Tibial nerve (tissue), 3 donors: Measurements from ENCODE around the gene SPRYD3.

Source experiments
- POLR2A ChIP-seq, 2 donors: fragments of 450-650 bp; IDR thresholded peaks; one replicate each; pipeline ENCODE4 v1.6.1; 2017; ENCODE audit warnings: antibody characterized with exemption in 2 of 2, mild to moderate bottlenecking in 2 of 2, moderate library complexity in 2 of 2
- TF ChIP-seq, protein P1 (sequence below), 5 experiments: fragments of 200-600 bp in 3 of 5; fragments of 450-650 bp in 2 of 5; sonication (generic) in 3 of 5; IDR thresholded peaks; one replicate each; pipeline ENCODE4 v1.5.1; 2016 to 2019; ENCODE audit warnings: antibody characterized with exemption in 5 of 5, mild to moderate bottlenecking in 3 of 5, moderate library complexity in 2 of 5

DNA sequence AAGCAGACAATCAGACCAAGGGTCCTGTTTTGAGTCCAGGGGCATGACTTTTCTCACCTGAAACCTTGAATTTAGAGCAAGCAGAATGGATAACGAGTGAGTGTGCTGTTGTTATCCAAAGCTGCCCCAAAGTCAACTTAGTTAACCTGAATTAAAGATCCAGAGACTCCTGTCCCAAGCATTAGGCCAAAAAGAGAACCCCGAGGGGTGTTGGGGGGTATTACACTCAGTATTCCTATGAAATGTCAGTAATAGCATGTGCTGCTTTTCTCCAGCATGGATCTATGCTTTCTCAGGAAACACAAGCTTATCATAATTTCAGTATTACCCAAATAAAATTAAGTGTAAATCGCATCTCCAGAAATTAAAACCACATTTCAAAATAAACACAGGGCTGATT is 53.9 kb downstream of the SPRYD3 start:
- TF ChIP-seq, protein P1, sequence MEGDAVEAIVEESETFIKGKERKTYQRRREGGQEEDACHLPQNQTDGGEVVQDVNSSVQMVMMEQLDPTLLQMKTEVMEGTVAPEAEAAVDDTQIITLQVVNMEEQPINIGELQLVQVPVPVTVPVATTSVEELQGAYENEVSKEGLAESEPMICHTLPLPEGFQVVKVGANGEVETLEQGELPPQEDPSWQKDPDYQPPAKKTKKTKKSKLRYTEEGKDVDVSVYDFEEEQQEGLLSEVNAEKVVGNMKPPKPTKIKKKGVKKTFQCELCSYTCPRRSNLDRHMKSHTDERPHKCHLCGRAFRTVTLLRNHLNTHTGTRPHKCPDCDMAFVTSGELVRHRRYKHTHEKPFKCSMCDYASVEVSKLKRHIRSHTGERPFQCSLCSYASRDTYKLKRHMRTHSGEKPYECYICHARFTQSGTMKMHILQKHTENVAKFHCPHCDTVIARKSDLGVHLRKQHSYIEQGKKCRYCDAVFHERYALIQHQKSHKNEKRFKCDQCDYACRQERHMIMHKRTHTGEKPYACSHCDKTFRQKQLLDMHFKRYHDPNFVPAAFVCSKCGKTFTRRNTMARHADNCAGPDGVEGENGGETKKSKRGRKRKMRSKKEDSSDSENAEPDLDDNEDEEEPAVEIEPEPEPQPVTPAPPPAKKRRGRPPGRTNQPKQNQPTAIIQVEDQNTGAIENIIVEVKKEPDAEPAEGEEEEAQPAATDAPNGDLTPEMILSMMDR (IDR thresholded peaks at IDR 0.05) = no peak
- no peak for TF ChIP-seq POLR2A (IDR thresholded peaks at IDR 0.05)
